A549 (cell line): ENCODE measurements around the gene BBS9. TPM values are rescaled to one million over a fixed set of nuclear protein-coding genes. Genes with fewer than 3 reads are reported as not detected.

ENCODE experiments used
- ATAC-seq, 2 experiments: fragments of 200-7000 bp in 1 of 2; fragments of >200 bp in 1 of 2; cut with Nextera tagmentation in 1 of 2; cut with Tn5 transposase in 1 of 2; 3 replicates each; pipeline versions ENCODE4 v1.8.0 to v1.9.1; 2018 to 2020; ENCODE audit warnings: mild to moderate bottlenecking in 1 of 2, moderate library complexity in 1 of 2
- CTCF ChIA-PET: fragments of 300-600 bp; sonication (Branson Sonifier 250); formaldehyde crosslinking; extraction: SDS; loops from one replicate; lab custom pipeline; 2021; ENCODE audit warnings: antibody characterized with exemption, inconsistent platforms; lab: Yijun Ruan, JAX
- POLR2A ChIA-PET: fragments of 350-600 bp; formaldehyde crosslinking; extraction: SDS; loops from one replicate; lab custom pipeline; 2021; ENCODE audit warnings: antibody characterized with exemption, inconsistent platforms; lab: Yijun Ruan, JAX
- DNase-seq, 2 experiments: peaks; one replicate each; pipeline versions ENCODE4 v3.0.0 to v3.0.0-alpha.2; 2011 to 2016; ENCODE audit warnings: low read depth in 1 of 2, low spot score in 1 of 2
- FAIRE-seq: peaks from 2 replicates; lab custom pipeline; 2011; peaks lifted over from hg19 to GRCh38; lab: Jason Lieb, UNC
- H3K27ac ChIP-seq, 2 experiments: fragments of >200 bp; sonication (Bioruptor Twin); formaldehyde crosslinking; 3 replicates each; pipeline ENCODE4 v1.5.1; 2016 to 2017
- H3K4me1 ChIP-seq: fragments of >200 bp; sonication (Bioruptor Twin); formaldehyde crosslinking; 3 replicates; pipeline ENCODE4 v1.6.1; 2016
- H3K4me2 ChIP-seq: fragments of >200 bp; sonication (Bioruptor Twin); formaldehyde crosslinking; 3 replicates; pipeline ENCODE4 v1.6.1; 2016
- H3K4me3 ChIP-seq: fragments of >200 bp; sonication (Bioruptor Twin); formaldehyde crosslinking; 3 replicates; pipeline ENCODE4 v1.5.1; 2016
- H3K9me3 ChIP-seq: fragments of >200 bp; sonication (Bioruptor Twin); formaldehyde crosslinking; 3 replicates; pipeline ENCODE4 v1.6.1; 2016
- ATOH8 ChIP-seq: fragments of 250-450 bp; sonication (Bioruptor Pico); IDR thresholded peaks from 2 replicates; pipeline ENCODE4 v1.5.0; 2020; ENCODE audit warnings: low read depth, mild to moderate bottlenecking, moderate library complexity
- BHLHE40 ChIP-seq: IDR thresholded peaks from 2 replicates; pipeline ENCODE4 v1.6.1; 2012; ENCODE audit warnings: low read depth, low read length, inconsistent platforms
- CEBPB ChIP-seq, 2 experiments: fragments of >200 bp in 1 of 2; sonication (Bioruptor Twin) in 1 of 2; formaldehyde crosslinking in 1 of 2; IDR thresholded peaks; 2 replicates each; pipeline ENCODE4 v1.6.1; 2012 to 2016
- CTCF ChIP-seq: fragments of >200 bp; sonication (Bioruptor Twin); formaldehyde crosslinking; IDR thresholded peaks from 3 replicates; pipeline ENCODE4 v1.5.1; 2016
- EHMT2 ChIP-seq: fragments of 200-600 bp; sonication (generic); IDR thresholded peaks from 2 replicates; pipeline ENCODE4 v1.6.1; 2016; ENCODE audit warnings: antibody characterized with exemption, low read depth, mild to moderate bottlenecking, moderate library complexity
- ELK1 ChIP-seq: fragments of 150-350 bp; IDR thresholded peaks from 2 replicates; pipeline ENCODE4 v1.6.1; 2014; ENCODE audit warnings: low read depth, mild to moderate bottlenecking, low read length
- EP300 ChIP-seq, 2 experiments: fragments of >200 bp; sonication (Bioruptor Twin); formaldehyde crosslinking; IDR thresholded peaks; 2 replicates in 1 of 2; 3 replicates in 1 of 2; pipeline ENCODE4 v1.6.1; 2016 to 2017
- ESRRA ChIP-seq: fragments of 150-350 bp; IDR thresholded peaks from 2 replicates; pipeline ENCODE4 v1.6.1; 2014; ENCODE audit warnings: mild to moderate bottlenecking, low read length, borderline replicate concordance
- FOXS1 ChIP-seq: fragments of 250-450 bp; sonication (Bioruptor Pico); IDR thresholded peaks from 2 replicates; pipeline ENCODE4 v1.5.0; 2020; ENCODE audit warnings: mild to moderate bottlenecking, moderate library complexity
- HMGXB4 ChIP-seq: fragments of 250-450 bp; sonication (Bioruptor Pico); IDR thresholded peaks from 2 replicates; pipeline ENCODE4 v1.5.0; 2021; ENCODE audit warnings: mild to moderate bottlenecking, moderate library complexity, borderline replicate concordance
- HOXA7 ChIP-seq: fragments of 250-450 bp; sonication (Bioruptor Pico); IDR thresholded peaks from 2 replicates; pipeline ENCODE4 v1.5.0; 2020; ENCODE audit warnings: mild to moderate bottlenecking, moderate library complexity
- HOXB5 ChIP-seq: fragments of 250-450 bp; sonication (Bioruptor Pico); IDR thresholded peaks from 2 replicates; pipeline ENCODE4 v1.5.0; 2020; ENCODE audit warnings: mild to moderate bottlenecking, moderate library complexity
- KDM1A ChIP-seq: fragments of 200-600 bp; sonication (generic); IDR thresholded peaks from 2 replicates; pipeline ENCODE4 v1.6.1; 2016; ENCODE audit warnings: low read depth, mild to moderate bottlenecking
- RAD21 ChIP-seq, 2 experiments: fragments of >200 bp in 1 of 2; sonication (Bioruptor Twin) in 1 of 2; formaldehyde crosslinking in 1 of 2; IDR thresholded peaks in 1 of 2; conservative IDR thresholded peaks in 1 of 2; 2 replicates in 1 of 2; 3 replicates in 1 of 2; pipeline ENCODE4 v1.6.1; 2012 to 2018; ENCODE audit warnings: inconsistent platforms in 1 of 2
- RARB ChIP-seq: fragments of 250-450 bp; sonication (Bioruptor Pico); IDR thresholded peaks from 2 replicates; pipeline ENCODE4 v1.8.0; 2021; ENCODE audit warnings: mild to moderate bottlenecking, moderate library complexity
- REST ChIP-seq: fragments of 200-600 bp; sonication (generic); IDR thresholded peaks from 2 replicates; pipeline ENCODE4 v1.6.1; 2016; ENCODE audit warnings: antibody characterized with exemption, mild to moderate bottlenecking, moderate library complexity
- ZNF302 ChIP-seq: fragments of 250-450 bp; sonication (Bioruptor Pico); IDR thresholded peaks from 2 replicates; pipeline ENCODE4 v1.9.0; 2021; ENCODE audit warnings: inconsistent platforms, mild to moderate bottlenecking, moderate library complexity
- WGBS: methylation state at CpG from one replicate; pipeline ENCODE4 v1.1.6; 2017; ENCODE audit errors: missing lambda C conversion rate; 5-methylcytosine and 5-hydroxymethylcytosine counted together
- polyA plus RNA-seq, 4 experiments: library from polyadenylated mRNA; depleted of rRNA in 3 of 4; stranded (reverse); fragments of >200 nt; fragmentation: RNase III in 1 of 4; extraction: RNeasy Plus Mini Kit Qiagen cat#74134 plus additional on column Dnase treatment in 1 of 4; gene quantifications; 2 replicates in 3 of 4; 3 replicates in 1 of 4; pipeline ENCODE4 v1.2.3, GENCODE V29; 2011 to 2017

BBS9 gene
- polyA plus RNA-seq, 2 of the 4 experiments (the other 2 are of a cell fraction), result 8.3 to 9.1 TPM

- ATAC-seq (no peak), FAIRE-seq (no peak), DNase-seq (no peak)
- WGBS, result 86% methylated on average over 24 of the region's 24 CpGs
- H3K4me2 ChIP-seq, result no peak overlapping the region
- POLR2A ChIA-PET, result no interaction called here
- no peaks in the 10 kb centered on the region for H3K9me3 ChIP-seq
- no peaks in the 10 kb centered on the region for H3K4me1 ChIP-seq
- no peak overlapping the region for H3K4me3 ChIP-seq
- no peak for TF ChIP-seq HOXA7 (CRISPR knock-in tag)
- TF ChIP-seq KDM1A, result no peak
- TF ChIP-seq HMGXB4, result no peak
- TF ChIP-seq REST, result no peak
- no peak for TF ChIP-seq CEBPB (IDR thresholded peaks at IDR 0.05)
- TF ChIP-seq HOXB5, result no peak
- no peak for TF ChIP-seq ATOH8 (CRISPR knock-in tag)
- no peak for TF ChIP-seq EHMT2
- no peak for TF ChIP-seq FOXS1
- TF ChIP-seq BHLHE40, result no peak
- TF ChIP-seq RARB (CRISPR knock-in tag), result no peak
- no peak for TF ChIP-seq RAD21 (conservative IDR thresholded peaks at IDR 0.05 in 1 of 2, IDR thresholded peaks at IDR 0.05 in 1 of 2)
- TF ChIP-seq ELK1, result no peak
- no peak for TF ChIP-seq ZNF302
- no peak for TF ChIP-seq EP300 (IDR thresholded peaks at IDR 0.05)
- TF ChIP-seq CTCF, result no peak
- TF ChIP-seq ESRRA, result no peak
- CTCF ChIA-PET, result no interaction called here
- no peak overlapping the region for H3K27ac ChIP-seq
These were observed 503.0 kb downstream of the BBS9 start for GRCh38 chr7:33632322-33632721.
